GM23248 (cell line): ENCODE results near the gene ZC3H18.

Experiments used
- EZH2 ChIP-seq: fragments of 200-600 bp; sonication (generic); IDR thresholded peaks from 2 replicates; pipeline ENCODE4 v1.6.1; 2018; ENCODE audit warnings: antibody characterized with exemption, mild to moderate bottlenecking; ENCODE audit not compliant: insufficient read depth, poor library complexity, severe bottlenecking
- EZH2phosphoT487 ChIP-seq: fragments of 200-600 bp; sonication (generic); IDR thresholded peaks from 2 replicates; pipeline ENCODE4 v1.6.1; 2018; ENCODE audit warnings: antibody characterized with exemption, moderate library complexity, mild to moderate bottlenecking, low read depth; ENCODE audit not compliant: insufficient read depth

DNA sequence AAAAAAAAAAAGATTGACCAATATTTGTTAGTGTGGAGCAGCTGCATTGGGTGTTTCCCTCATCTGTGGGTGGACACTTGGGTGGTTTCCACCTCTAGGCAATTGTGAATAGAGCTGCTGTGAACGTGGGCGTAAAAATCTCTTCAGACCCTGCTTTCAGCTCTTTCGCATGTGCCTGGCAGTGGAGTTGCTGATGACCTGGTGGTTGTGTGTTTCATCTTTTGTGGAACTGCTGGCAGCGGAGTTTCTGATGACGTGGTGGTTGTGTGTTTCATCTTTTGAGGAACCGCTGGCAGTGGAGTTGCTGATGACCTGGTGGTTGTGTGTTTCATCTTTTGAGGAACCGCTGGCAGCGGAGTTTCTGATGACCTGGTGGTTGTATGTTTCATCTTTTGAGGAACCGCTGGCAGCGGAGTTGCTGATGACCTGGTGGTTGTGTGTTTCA is 21.4 kb downstream of the ZC3H18 start:
- TF ChIP-seq EZH2phosphoT487 (no peak), EZH2 (no peak)
